GM19438 (cell line): ENCODE results near the gene ARID1B.
A peak's percentile ranks its signal among the peaks of the same experiment; 100 is the strongest.

ENCODE experiments used
- ATAC-seq: cut with Tn5 transposase; IDR thresholded peaks from one replicate; pipeline ENCODE4 v1.9.1; 2021; ENCODE audit warnings: low read depth; ENCODE audit not compliant: unreplicated experiment

Gene ARID1B

DNA sequence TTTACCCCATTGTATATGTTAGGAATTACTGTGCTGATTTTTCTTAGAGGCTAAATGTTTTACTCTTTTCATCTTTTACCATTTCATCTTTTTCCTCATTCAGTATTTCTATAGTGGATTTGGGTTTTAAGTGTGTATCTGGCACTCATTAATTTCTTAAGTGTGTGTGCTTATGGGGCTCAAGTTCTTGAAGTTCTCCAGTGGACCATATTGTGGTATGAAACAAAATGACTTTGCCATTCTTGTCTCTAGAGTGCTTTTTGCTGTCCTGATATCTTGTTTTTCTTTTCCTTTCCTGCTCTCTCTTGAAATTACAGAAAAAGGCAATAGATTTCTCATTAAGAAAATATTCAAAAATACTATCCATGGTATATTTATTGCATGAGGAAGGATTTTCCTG lies 123.1 kb downstream of the ARID1B start:
- ATAC-seq, result no peak

DNA sequence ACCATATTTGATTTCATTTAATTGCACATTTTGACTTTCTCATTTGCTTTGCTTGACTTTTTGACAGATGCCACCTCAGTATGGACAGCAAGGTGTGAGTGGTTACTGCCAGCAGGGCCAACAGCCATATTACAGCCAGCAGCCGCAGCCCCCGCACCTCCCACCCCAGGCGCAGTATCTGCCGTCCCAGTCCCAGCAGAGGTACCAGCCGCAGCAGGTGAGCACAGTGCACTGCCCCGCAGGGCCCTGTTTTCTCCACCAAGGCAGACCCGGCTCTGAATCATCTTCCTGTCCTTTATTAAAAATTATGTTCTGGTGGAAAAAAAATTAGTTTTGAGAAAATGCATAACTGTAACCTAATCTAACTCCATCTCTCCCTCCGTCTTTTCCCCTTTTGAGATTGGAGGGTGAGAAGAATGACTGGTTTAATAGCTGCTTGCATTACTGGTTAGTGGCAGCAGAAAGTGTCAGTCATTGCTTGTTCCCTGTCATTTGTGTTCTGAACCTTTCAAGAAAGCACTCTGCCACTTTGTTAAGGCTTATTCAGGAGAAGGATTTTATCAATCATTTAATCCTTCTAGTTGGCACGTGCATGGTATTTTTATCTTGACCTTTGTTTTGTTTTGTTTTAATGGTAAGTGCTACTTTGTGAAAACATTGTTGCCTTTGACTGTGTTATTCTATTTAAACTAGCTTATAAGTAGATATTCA lies 124.3 kb downstream of the ARID1B start:
- no peak for ATAC-seq

DNA sequence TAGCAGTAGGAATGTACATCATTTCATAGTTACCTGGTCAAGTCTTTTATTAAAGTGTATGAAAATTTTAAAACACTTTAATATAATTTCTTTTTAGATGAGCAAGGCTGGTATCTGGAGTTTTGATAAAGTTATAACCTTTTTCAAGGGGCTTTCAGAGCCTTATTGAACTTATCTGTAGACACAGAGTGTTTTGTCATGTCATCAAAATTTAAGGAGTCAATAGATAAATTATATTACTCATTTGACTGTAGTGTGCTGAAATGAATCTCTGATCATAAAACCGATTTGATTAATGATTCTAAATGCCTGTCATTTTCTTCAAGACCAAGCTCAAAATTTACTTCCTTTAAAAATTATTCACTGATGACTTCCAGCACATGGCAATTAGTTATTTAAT lies 125.6 kb downstream of the ARID1B start:
- no peak for ATAC-seq

DNA sequence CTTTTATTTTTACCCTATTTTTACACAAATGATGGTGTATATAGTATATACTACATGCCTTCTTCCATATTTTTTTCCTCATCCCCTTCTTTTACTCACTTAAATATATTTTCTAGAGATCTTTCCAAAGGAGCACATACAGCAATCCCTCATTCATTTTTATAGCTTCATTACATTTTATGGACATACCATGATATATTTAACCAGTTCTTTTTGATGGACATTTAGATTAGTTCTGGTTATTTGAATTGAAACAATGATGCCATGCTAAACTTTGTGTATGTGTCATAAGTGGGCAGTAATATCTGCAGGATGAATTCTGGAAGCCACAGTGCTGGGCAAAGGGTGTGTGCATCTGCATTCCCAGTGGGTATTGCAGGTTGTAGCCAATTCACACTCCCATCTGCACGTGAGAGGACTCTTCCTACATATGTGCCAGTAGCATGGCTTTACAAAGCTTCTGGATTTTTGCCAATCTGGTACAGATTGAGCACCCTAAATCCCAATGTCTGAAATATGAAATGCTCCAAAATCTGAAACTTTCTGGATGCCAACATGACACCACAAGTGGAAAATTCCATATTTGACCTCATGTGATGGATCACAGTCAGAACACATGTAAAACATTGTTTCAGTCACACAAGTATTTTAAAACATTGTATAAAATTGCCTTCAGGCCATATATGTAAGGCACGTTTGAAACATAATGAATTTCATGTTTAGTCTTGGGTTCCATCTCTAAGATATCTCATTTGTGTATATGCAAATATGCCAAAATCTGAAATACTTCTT lies 127.2 kb downstream of the ARID1B start:
- no peak for ATAC-seq

DNA sequence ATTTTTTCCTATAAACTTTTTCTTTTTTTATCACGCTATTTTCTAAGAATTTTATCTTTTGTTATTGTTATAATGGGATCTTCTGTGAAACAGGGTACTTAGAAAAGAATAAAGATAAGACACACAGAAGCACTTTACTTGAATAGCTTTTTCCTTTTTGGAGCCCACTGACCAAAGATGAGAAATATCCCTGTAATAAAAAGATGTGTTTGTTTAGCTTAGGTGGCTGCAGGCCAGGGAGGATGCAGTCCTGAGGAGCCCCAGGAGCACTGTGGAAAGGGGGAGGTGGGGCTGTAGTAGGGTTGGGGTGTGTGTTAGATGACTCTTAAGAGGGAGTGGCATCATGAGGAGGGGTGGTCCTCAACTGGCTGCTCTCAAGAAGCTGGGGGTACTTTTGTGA lies 128.6 kb downstream of the ARID1B start:
- ATAC-seq, result no peak

DNA sequence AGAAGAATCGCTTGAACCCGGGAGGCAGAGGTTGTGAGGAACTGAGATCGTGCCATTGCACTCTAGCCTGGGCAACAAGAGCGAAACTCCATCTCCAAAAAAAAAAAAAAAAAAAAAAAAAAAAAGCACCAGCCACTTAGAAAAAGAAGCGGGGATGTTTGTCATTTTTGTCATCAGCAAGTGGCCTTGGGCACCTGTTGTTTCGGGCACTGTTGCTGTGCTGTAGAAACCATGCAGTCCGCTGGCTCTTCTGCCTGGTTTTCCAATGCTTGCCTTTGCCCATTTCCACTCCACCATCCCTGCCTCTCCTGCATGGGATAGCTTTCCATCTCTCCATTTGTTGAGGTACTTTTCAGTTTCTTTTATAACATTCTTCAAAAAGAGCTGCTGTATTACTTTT lies 129.3 kb downstream of the ARID1B start:
- no peak for ATAC-seq

DNA sequence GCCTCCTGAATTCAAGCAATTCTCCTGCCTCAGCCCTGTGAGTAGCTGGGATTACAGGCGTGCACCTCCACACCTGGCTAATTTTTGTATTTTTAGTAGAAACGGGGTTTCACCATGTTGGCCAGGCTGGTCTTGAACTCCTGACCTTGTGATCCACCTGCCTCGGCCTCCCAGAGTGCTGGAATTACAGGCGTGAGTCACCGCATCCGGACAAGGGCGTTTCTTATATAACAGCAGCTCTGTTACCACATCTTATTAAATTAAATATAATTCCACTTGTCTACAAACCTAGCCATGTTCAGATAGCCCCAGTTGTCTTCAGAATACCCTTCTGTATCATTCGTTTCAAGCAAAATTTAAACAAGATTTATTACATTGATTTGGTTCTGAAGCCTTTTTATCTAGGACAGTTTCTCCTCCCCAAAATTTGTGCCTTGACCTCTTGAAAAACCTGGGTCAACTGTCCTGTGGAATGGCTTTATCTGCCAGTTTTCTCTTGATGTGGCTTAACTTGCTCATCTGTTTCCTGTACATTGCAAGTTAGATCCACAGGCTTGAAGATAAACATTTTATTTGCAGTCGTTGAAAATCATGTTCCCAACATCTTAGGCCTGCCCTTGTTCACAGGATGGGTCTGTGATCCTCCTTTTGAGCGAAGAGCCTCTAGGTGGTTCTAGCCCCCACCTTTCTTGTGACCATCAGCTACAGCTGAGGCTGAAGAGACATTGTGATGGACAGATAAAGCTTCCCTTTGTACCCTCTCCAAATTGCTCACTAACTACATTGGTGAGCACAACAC lies 132.2 kb downstream of the ARID1B start:
- no peak for ATAC-seq

DNA sequence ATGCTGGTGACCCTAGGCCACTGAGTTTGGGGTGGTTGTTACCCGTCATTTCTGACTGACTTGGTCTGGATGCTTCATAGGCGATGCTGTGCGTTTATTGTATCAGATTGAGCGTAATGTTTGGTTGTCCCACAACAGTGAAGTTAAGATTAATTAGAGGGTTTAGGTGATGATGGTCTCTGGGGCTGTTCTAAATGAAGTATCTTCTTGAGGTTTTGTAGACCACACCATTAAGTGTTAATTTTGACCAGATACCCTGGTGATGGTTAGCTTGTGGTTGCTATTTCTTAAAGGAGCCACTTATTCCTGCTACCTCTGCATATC lies 132.8 kb downstream of the ARID1B start:
- ATAC-seq, result no peak

DNA sequence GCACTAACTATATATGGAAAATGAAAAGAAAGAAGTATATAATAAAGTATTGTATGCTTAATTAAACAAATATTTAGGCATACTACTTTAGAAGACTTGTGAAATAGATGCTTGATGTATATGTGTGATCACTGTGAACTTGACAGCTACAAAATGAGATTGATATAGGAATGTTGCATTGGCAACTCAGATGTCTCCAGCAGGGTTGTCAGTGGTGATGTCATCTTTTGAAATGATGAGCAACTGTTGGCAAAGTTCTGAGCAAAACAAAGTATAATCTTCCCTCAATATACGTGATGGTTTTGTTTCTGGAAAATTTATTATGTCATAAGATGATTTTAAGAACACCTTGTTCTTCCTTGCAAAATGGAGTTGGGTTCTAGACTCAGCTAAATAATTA lies 133.8 kb downstream of the ARID1B start:
- no peak for ATAC-seq

DNA sequence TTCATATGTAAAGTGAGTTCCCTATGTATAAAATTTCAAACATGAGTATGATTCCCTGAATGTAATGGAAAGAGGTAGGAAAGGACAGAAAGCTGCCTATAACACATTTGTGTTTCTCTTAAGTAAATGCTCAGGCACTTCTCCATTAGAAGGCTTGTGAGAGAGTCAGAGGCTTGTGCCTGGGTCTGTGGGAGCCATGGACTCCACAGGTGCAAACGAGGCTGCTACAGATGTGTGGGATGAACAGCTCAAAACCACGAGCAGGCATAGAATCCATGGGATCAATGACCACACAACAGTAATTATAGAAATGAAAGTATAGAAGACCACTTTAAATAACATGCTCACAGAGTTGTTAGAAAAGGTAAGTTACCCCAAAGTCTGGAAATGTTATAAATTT lies 134.4 kb downstream of the ARID1B start:
- no peak for ATAC-seq

DNA sequence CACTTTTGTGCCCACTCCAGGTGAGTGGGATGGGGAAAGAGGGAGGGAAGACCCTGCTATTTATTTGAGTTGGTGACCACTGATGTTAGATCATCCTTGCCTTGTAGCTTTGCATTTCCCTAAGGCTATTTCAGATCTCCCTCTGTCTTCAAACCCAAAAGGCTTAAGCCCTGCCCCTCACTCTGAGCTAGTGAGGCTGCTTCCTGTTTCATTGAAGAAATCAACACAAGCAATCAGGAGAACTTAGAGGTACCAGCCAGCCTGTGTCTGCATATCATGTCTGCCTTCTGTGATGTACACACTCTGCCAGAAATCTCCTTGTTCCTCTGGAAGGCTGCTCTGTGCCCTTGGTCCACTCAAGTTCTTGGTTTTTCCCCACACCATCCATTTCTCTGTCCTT lies 135.3 kb downstream of the ARID1B start:
- no peak for ATAC-seq

DNA sequence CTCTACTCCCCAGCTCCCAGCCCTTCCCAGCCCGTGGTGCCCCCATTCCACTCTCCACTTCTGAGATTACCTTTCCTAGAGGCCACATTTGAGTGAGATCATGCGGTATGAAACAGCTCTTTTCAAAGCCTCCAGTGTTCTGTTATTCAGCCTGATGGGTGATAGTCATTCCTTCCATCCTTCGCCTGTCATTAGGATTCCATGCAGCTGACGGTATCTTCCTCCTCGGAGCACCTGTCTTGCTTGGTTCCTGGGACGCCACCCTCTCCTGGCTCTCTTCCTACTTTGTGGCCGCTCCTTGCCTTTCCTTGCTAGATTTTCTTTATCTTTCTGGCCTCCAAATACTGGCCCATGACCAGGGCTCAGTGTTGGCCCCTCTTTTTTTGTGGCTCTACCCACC lies 137.0 kb downstream of the ARID1B start:
- ATAC-seq, result no peak

DNA sequence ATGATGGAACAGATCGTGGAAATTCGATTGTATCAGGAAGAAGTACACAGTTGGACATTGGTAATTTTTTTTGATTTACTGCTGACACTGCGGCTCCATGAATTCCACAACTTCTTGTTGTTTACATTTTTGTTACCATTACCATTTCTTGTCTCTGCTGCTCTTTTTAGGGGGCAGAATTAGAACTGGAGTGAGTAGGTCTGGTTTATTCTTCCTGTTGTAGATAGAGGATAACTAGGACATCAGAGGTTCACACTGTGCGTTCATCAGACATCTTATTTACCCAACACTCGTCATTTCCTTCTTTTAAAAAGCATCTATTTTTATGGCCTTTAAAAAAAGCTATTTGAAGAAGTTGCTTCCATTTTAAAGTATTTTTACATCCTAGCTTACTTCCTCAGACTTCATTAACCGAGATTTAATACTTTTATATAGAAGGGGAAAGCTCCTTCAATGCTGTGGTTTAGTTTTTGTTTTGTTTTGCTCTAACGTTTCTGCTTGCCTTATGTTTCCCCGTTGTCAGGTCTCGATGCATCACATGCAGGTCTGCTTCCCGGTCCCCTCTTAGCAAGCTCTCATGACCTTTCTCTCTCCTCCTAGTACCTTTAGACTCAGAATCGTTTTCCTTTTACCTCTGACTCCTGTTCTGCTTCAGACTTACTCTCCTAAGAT lies 139.1 kb downstream of the ARID1B start:
- no peak for ATAC-seq

DNA sequence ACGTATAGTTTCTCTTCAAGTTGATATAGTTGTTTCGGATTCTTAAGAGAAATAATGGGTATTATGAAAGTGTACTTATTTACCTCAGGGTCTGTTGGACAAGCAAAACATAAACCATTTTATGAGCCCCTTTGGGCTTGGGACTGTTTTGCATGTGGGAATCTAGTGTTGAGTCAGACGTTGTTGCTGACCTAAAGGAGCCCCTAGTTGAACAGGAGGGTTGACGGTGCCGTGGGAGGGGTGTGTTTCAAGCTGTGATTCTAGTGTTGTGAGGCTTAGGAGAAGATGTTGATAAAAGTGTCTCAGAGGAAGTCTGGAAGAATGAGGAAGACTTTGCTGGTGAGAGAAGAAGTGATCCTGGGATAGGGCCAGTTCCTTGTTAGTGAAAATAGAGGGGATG lies 140.0 kb downstream of the ARID1B start:
- no peak for ATAC-seq

DNA sequence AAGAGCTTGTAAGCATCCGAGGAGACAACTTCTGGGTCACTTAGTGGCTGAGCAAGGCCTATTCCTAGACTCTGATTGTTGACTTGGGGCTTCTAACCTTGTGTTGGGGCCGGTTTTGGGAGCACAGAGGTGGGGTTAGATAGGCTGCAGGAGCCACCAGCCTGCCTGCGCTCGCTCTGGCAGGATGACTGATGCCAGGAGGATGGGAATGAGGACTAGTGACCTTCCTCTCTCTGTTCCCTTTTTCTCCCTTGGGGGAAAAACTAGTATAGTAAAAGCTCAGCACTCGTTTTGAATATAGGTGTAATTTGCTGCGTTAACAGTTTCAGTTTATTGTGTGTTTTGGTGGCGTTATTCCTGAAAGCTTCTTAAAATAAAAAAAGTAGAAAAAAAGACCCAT lies 141.5 kb downstream of the ARID1B start:
- ATAC-seq, result no peak

DNA sequence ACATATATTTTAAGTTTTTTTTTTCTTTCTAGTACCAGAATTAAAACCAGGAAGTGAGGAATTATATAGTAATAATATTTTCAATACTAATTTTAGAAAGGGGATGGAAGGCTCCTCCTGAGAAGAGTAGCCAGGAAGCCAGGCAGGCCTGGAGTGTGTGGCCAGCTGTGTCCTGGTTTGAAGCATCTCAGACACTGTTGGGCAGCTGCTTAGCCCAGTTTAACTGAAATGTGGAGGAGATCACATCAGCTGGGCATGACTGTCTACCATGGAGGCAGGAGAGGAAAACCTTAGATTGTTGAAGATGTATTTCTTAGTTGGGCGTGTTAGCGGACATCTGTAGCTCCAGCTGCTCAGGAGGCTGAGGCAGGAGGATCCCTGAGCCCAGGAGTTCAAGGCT lies 142.2 kb downstream of the ARID1B start:
- no peak for ATAC-seq

DNA sequence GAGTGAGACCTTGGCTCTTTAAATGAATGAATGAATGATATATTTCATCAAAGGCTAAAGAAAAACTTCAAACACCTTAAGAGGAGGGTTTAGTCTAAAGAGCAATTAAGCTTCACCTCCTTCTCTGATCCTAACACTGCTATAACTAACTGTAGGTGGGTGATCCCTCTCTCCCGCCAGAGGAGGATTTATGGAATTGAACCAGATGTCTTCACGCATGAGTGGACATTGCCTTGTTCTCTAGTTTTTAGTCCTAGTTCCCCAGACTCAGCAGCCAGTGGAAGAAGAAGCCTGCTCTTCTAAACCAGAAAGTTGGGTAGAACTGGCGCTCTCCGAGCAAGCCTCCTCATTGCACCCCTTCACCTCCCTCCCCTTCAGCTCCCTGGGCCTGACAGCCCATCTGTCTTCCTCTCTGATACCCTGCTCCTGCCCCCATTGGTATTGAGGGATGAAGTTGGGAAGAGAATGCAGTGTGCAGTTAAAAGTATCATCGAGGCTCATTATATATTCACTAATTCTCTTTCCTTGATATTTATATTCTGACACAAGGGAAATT lies 142.7 kb downstream of the ARID1B start:
- ATAC-seq, result no peak

DNA sequence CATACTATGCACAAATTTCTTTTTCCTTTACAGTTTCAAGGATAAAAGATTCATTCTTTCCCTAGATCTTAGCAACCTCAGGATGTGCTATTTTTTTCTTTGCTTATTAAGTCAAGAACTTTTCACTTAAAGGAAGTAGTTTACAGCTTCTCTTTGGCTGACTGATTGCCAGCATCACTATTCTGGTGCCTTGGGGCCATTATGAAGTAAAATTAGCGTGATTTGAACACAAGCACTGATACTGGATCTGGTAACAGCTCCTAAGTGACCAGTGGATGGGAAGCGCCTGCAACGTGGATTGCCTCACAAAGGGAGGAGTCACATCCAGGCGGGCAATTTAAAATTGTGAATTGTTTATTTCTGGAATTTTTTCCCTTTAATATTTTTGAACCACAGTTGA lies 147.1 kb downstream of the ARID1B start:
- no peak for ATAC-seq

DNA sequence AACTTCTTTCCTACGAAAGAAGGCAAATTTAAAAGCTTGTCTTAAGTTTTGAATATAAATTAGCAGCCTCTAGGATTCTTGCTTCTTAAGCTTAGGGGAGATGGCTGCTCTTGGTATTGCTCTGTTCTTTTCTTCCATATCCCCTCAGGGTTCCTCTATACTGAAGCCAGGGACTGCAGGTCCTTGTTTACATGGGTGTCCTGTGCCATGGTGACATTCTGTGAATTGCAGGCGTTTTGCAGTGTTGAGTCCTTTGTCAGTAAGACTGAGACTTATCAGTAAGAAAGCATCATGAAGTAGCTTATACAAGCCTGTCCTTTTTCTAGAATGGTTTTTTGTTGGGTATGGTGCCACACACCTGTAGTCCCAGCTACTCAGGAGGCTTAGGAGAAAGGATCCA lies 147.8 kb downstream of the ARID1B start:
- no peak for ATAC-seq

DNA sequence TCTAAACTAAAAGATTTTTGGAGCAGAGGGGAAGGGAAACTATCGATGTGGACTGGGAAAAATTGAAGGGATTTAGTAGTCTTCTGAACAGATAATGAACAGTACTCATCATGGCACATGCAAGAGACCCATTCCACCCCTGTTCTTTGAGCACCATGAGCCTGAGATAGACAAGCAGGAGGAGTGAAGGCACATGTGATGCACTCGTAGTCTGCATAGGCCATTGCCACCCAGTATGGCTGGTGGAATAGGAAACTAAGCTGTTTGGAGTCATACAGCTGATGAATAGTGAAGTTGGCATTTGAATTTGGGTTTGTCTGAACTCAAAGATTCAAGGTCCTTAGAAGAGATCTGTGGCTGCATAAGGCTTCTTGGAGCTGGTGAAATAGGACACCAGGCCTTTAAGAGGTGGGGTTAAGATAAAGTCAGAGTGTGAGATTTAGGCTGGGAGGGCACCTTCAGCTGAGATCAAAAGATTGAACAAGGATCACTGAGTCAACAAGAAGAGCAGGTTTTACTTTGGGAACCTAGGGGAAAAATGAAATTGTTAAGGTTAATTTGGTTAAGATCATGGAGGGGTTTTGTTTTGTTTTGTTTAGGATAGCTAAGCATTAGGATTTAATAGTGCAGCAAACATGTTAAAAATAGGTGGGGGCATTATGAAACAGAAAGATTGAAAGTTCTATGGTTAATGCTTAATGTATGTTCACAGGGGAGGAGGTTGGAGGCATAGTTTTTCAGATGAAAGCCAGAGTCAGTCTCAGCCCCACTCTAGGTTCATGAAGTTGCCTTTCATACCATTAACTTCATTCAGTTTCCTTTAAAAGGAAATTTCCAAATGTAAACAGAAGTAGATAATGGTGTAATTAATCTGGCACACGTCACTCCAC lies 148.8 kb downstream of the ARID1B start:
- peak; percentile 88 for ATAC-seq
